HepG2 (cell line): ENCODE data around the gene L3MBTL3.

Experiments
- CREB3 ChIP-seq: sonication (generic); formaldehyde crosslinking; IDR thresholded peaks from 2 replicates; pipeline ENCODE4 v1.5.0; 2020; ENCODE audit warnings: missing genetic modification reagents
- DNMT3B ChIP-seq: conservative IDR thresholded peaks from 2 replicates; pipeline ENCODE4 v1.6.1; 2016; ENCODE audit warnings: missing biosample characterization, control low read depth
- EP300 ChIP-seq, 3 experiments: sonication (generic) in 1 of 3; formaldehyde crosslinking in 1 of 3; IDR thresholded peaks; 2 replicates each; pipeline versions ENCODE4 v1.5.1 to v1.6.1; 2011 to 2020; ENCODE audit warnings: low read depth in 2 of 3, low read length in 2 of 3, borderline replicate concordance in 1 of 3, improper control_type of control experiment in 1 of 3, mild to moderate bottlenecking in 1 of 3, missing genetic modification reagents in 1 of 3, moderate library complexity in 1 of 3
- GLI4 ChIP-seq: sonication (generic); formaldehyde crosslinking; IDR thresholded peaks from 2 replicates; pipeline ENCODE4 v1.5.1; 2020; ENCODE audit warnings: missing genetic modification reagents, mild to moderate bottlenecking, moderate library complexity, borderline replicate concordance
- HDAC2 ChIP-seq: sonication (generic); formaldehyde crosslinking; IDR thresholded peaks from 2 replicates; pipeline ENCODE4 v1.4.0; 2020; ENCODE audit warnings: missing genetic modification reagents
- SUZ12 ChIP-seq: fragments of 150-350 bp; IDR thresholded peaks from 2 replicates; pipeline ENCODE4 v1.6.1; 2014; ENCODE audit warnings: low read depth, low read length
- TAF1 ChIP-seq: sonication (generic); formaldehyde crosslinking; IDR thresholded peaks from 2 replicates; pipeline ENCODE4 v1.4.0; 2020; ENCODE audit warnings: missing genetic modification reagents
- USF2 ChIP-seq, 2 experiments: sonication (generic) in 1 of 2; formaldehyde crosslinking in 1 of 2; IDR thresholded peaks; 2 replicates each; pipeline versions ENCODE4 v1.5.1 to v1.6.1; 2011 to 2020; ENCODE audit warnings: borderline replicate concordance in 1 of 2, low read depth in 1 of 2, low read length in 1 of 2, mild to moderate bottlenecking in 1 of 2, missing genetic modification reagents in 1 of 2, moderate library complexity in 1 of 2
- ZNF691 ChIP-seq: sonication (generic); formaldehyde crosslinking; IDR thresholded peaks from 2 replicates; pipeline ENCODE4 v1.4.0; 2020; ENCODE audit warnings: missing genetic modification reagents, low read depth, mild to moderate bottlenecking, borderline replicate concordance

- TF ChIP-seq SUZ12: no peak
- TF ChIP-seq TAF1 (CRISPR knock-in tag): no peak
- TF ChIP-seq HDAC2 (CRISPR knock-in tag): no peak
- TF ChIP-seq ZNF691 (CRISPR knock-in tag): no peak
- TF ChIP-seq CREB3: no peak
- no peak for TF ChIP-seq GLI4 (CRISPR knock-in tag)
- no peak for TF ChIP-seq USF2 (IDR thresholded peaks at IDR 0.05; ENCODE audit: low read depth, low read length)
- TF ChIP-seq USF2 (CRISPR knock-in tag; IDR thresholded peaks at IDR 0.05; ENCODE audit: borderline replicate concordance): no peak
- TF ChIP-seq DNMT3B (CRISPR knock-in tag): no peak
- no peak for TF ChIP-seq EP300 (IDR thresholded peaks at IDR 0.05; ENCODE audit: low read depth in 2 of 2, low read length in 2 of 2)
- TF ChIP-seq EP300 (CRISPR knock-in tag; IDR thresholded peaks at IDR 0.05; ENCODE audit: borderline replicate concordance): no peak
These were observed 111.4 kb downstream of the L3MBTL3 start for GRCh38 chr6:130129762-130130246.
